Heart left ventricle (tissue), 16 donors: Measurements from ENCODE around the gene DNM3. TPM values are rescaled to one million over a fixed set of nuclear protein-coding genes. Genes with fewer than 3 reads are reported as not detected.

ENCODE experiments used
- ATAC-seq, 4 donors: fragments of 200-7000 bp; cut with Tn5 transposase; one replicate each; pipeline ENCODE4 v1.9.1; 2020 to 2022; ENCODE audit warnings: moderate library complexity in 4 of 4, mild to moderate bottlenecking in 3 of 4, moderate number of reproducible peaks in 1 of 4
- DNase-seq, 5 donors: peaks; one replicate each; pipeline ENCODE4 v3.0.0-alpha.2; 2020
- H3K27ac ChIP-seq, 12 donors: fragments of 200-600 bp; sonication (generic) in 4 of 12; one replicate each; pipeline versions ENCODE4 v1.5.0 to v1.8.0; 2016 to 2022; ENCODE audit warnings: mild to moderate bottlenecking in 2 of 12
- H3K27me3 ChIP-seq, 9 donors: fragments of 200-600 bp; sonication (generic) in 2 of 9; one replicate each; pipeline versions ENCODE4 v1.5.1 to v1.8.0; 2016 to 2022; ENCODE audit warnings: mild to moderate bottlenecking in 3 of 9
- H3K36me3 ChIP-seq, 9 donors: fragments of 200-600 bp; sonication (generic) in 2 of 9; one replicate each; pipeline versions ENCODE4 v1.5.0 to v1.8.0; 2018 to 2022; ENCODE audit warnings: mild to moderate bottlenecking in 2 of 9
- H3K4me1 ChIP-seq, 12 donors: fragments of 200-600 bp; sonication (generic) in 4 of 12; one replicate each; pipeline versions ENCODE4 v1.5.0 to v1.8.0; 2016 to 2022; ENCODE audit warnings: mild to moderate bottlenecking in 3 of 12
- H3K4me3 ChIP-seq, 12 donors: fragments of 200-600 bp; sonication (generic) in 4 of 12; one replicate each; pipeline versions ENCODE4 v1.5.0 to v1.8.0; 2017 to 2022; ENCODE audit warnings: mild to moderate bottlenecking in 9 of 12, moderate library complexity in 4 of 12
- H3K9me3 ChIP-seq, 12 donors: fragments of 200-600 bp; sonication (generic) in 4 of 12; one replicate each; pipeline versions ENCODE4 v1.5.0 to v1.8.0; 2016 to 2022; ENCODE audit warnings: mild to moderate bottlenecking in 1 of 12
- POLR2A ChIP-seq, 2 donors: fragments of 450-650 bp; IDR thresholded peaks; one replicate each; pipeline ENCODE4 v1.6.1; 2017; ENCODE audit warnings: antibody characterized with exemption in 2 of 2, mild to moderate bottlenecking in 2 of 2, moderate library complexity in 2 of 2
- WGBS, 4 donors: extraction: QIAGEN DNeasy Blood & Tissue Kit in 2 of 4; methylation state at CpG; one replicate each; pipeline versions ENCODE4 v1.1.5 to v1.1.7; 2013 to 2018; 5-methylcytosine and 5-hydroxymethylcytosine counted together
- intact Hi-C, 10 donors: fragments of 100-400 bp; cut with DNase I; formaldehyde crosslinking; loops; one replicate each; pipeline versions ENCODE4 v1.11.1 to v1.14.2; 2022
- polyA plus RNA-seq, 2 donors: library from polyadenylated mRNA; stranded (reverse); fragments of 200-250 nt; gene quantifications; one replicate each; pipeline ENCODE4 v1.2.3, GENCODE V29; 2013
- total RNA-seq, 9 donors: library from RNA; depleted of rRNA in 2 of 9; stranded (reverse); fragments of >200 nt in 2 of 9; fragmentation: NEBNext Ultra II Directional in 3 of 9; extraction: Animal tissue kit (Norgen Biotek cat#: 25700) in 3 of 9; gene quantifications; one replicate each; pipeline versions ENCODE4 v1.1.0 to v1.2.4, GENCODE V29; 2016 to 2023
- TF ChIP-seq, protein P1 (sequence below), 12 donors: fragments of 200-600 bp; sonication (generic) in 4 of 12; IDR thresholded peaks; one replicate each; pipeline versions ENCODE4 v1.5.0 to v1.8.0; 2018 to 2022; ENCODE audit warnings: antibody characterized with exemption in 12 of 12, mild to moderate bottlenecking in 5 of 12
- donor health status: ischemic (EF 13 %, LVEDD 7.1; RV severe dilation, severe dysfunction).
- donor health status: healthy with polysubstance abuse.
- donor health status: DM: no; HTN: yes; CAD: no.
- donor health status: DM: no; HTN: no; CAD: no.
- donor health status: ischemic (EF 25% LVEDD 6.9; RV normal size, moderate dysfunction).
- donor health status: ischemic (EF 25% LVEDD 5.7; RV mildly dilated, moderate dysfunction).
- donor health status: healthy.
- donor health status: DM: yes; HTN: yes; CAD: no.
- donor health status: ischemic (EF 35%, LVEDD 5.7; RV mildly dilated, moderate dysfunction).
- donor health status: nonischemic (EF 11% LVEDD 7.7; RV severe dilation, severe dysfunction).
- donor health status: DM: yes; HTN: yes; CAD: no.
- donor health status: PGD.
- donor health status: ischemic (EF 29% LVEDD 5.4; RV normal size, mild dysfunction).
- donor health status: nonischemic (EF 23%, LVEDD 6.1; RV moderate dilation, normal function).

DNM3 gene
- total and polyA plus RNA-seq, 11 donors = 0.44 to 3.9 (median 1.9) TPM

DNA sequence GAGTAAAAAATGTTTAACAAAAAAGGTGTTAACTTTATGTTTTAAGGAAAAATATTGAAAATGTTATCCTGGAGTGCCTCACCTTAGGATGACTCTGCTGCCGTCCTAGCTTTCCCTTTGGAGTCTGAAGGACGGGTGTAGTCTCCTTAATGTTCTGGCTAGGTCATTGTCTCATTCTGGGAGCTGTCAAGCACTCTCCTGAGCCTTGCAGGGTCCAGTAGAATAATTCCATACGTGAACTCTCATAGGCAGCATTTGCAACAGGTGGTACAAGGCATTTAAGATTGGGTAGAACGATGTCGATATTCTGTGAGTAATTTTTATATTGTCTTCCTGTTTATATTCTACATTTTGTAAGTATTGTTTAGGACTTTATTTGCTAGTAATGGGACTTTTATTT, 295.6 kb downstream of the DNM3 start:
- TF ChIP-seq, protein P1, sequence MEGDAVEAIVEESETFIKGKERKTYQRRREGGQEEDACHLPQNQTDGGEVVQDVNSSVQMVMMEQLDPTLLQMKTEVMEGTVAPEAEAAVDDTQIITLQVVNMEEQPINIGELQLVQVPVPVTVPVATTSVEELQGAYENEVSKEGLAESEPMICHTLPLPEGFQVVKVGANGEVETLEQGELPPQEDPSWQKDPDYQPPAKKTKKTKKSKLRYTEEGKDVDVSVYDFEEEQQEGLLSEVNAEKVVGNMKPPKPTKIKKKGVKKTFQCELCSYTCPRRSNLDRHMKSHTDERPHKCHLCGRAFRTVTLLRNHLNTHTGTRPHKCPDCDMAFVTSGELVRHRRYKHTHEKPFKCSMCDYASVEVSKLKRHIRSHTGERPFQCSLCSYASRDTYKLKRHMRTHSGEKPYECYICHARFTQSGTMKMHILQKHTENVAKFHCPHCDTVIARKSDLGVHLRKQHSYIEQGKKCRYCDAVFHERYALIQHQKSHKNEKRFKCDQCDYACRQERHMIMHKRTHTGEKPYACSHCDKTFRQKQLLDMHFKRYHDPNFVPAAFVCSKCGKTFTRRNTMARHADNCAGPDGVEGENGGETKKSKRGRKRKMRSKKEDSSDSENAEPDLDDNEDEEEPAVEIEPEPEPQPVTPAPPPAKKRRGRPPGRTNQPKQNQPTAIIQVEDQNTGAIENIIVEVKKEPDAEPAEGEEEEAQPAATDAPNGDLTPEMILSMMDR (IDR thresholded peaks at IDR 0.05) = no peak
- TF ChIP-seq POLR2A (IDR thresholded peaks at IDR 0.05) = no peak
- H3K27me3 ChIP-seq = no peaks in the 10 kb centered on the region
- H3K36me3 ChIP-seq = peaks cover 0 to 5% (median 0%) of the 10 kb centered on the region in 9 donors
- H3K27ac ChIP-seq = peak overlapping the region in 7 of 12 donors; percentile 1 to 83 (median 34)
- DNase-seq = no peak
- ATAC-seq = peak in 2 of 4 donors; percentile 46 to 76
- intact Hi-C loops = loop anchor here in 2 of 10 donors (5.0 kb wide), 1 partner anchor 260 kb away; no protein-coding TSS in a partner anchor
- no peaks in the 10 kb centered on the region for H3K9me3 ChIP-seq
- WGBS, 4 donors = 58 to 65% (median 62%) methylated on average over 5 of the region's 5 CpGs
- H3K4me3 ChIP-seq = peak overlapping the region in 2 of 12 donors; percentile 5 to 10
- peaks cover 0 to 30% (median 0%) of the 10 kb centered on the region in 12 donors for H3K4me1 ChIP-seq

DNA sequence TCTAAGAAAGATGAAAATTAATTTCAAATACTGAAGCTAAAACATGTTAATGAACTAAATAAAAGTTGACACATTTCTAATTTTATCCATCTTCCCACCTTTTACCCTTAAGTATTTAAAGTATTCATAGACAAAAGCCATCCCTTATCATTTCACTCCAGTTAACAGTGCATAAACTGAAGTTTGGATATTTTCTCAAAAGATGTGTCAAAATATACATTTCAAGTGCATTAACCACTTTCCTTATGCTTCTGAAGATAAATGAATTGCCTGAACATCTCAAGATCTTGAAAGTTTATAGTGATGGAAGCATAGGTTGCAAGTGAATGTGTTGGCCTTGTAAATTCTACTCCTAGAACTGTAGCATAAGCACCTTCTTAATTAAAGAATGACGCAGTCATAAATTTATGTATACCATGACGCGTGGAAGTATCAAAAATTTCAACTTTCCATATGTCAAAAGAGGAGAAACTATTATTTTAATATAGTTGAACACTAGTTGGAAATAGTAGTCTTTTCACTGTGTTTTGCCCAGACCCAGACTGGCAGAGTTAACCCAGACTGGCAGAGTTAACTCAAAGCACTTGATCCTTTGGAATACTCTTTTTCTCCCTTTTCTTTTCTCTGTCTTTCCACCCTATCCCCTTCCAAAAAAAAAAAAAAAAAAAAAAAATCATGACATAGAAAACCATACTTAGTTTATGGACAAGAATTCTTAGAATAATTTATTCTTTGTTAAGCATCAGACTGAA, 296.6 kb downstream of the DNM3 start:
- TF ChIP-seq POLR2A (IDR thresholded peaks at IDR 0.05) = no peak
- ATAC-seq (no peak), DNase-seq (no peak)
- Histone ChIP-seq H3K9me3 (no peaks in the 10 kb centered on the region), H3K4me1 (peaks cover 0 to 30% (median 0%) of the 10 kb centered on the region in 12 donors), H3K27me3 (no peaks in the 10 kb centered on the region), H3K36me3 (peaks cover 0 to 5% (median 0%) of the 10 kb centered on the region in 9 donors), H3K4me3 (no peak overlapping the region), H3K27ac (peak overlapping the region in 1 of 12 donors; percentile 83)
- intact Hi-C loops = loop anchor here in 2 of 10 donors (5.0 kb wide), 1 partner anchor 259 kb away; no protein-coding TSS in a partner anchor
- 96 to 99% (median 97%) methylated on average over 3 of the region's 3 CpGs for WGBS, 4 donors

DNA sequence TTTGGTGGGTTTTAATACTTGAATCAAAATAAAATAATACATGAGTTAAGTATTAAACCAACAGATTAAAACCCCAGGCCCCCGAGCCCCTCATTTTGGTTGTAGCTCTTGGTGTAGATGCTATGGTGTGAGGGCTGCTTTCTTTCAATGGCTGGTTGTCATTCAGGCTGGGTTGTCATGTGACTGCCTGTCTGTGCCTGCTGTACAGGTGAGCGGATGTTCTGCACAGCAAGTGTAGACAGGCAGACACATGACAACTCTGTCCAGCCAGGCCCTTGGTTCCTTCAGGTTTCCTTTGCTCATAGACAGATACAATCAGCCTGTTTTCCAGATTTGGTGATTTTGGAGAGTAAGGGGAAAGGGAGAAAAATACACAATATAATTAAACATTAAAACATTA, 297.3 kb downstream of the DNM3 start:
- Histone ChIP-seq H3K4me3 (peak overlapping the region in 2 of 12 donors; percentile 70), H3K4me1 (peaks cover 0 to 30% (median 0%) of the 10 kb centered on the region in 12 donors), H3K27me3 (no peaks in the 10 kb centered on the region), H3K9me3 (no peaks in the 10 kb centered on the region), H3K27ac (peak overlapping the region in 7 of 12 donors; percentile 10 to 87 (median 35)), H3K36me3 (peaks cover 0 to 5% (median 0%) of the 10 kb centered on the region in 9 donors)
- no peak for TF ChIP-seq POLR2A (IDR thresholded peaks at IDR 0.05)
- TF ChIP-seq, protein P1 (IDR thresholded peaks at IDR 0.05) = no peak
- ATAC-seq (no peak), DNase-seq (no peak)
- intact Hi-C loops = loop anchor here in 2 of 10 donors (5.0 kb wide), 1 partner anchor 259 kb away; no protein-coding TSS in a partner anchor
- WGBS, 4 donors = 79 to 88% (median 84%) methylated on average over 2 of the region's 2 CpGs

- peak overlapping the region in 6 of 12 donors; percentile 54 to 70 (median 64) for H3K4me3 ChIP-seq
- DNase-seq = no peak
- intact Hi-C loops = loop anchor here in 2 of 10 donors (5.0 kb wide), 1 partner anchor 258 kb away; no protein-coding TSS in a partner anchor
- no peaks in the 10 kb centered on the region for H3K27me3 ChIP-seq
- TF ChIP-seq POLR2A (IDR thresholded peaks at IDR 0.05) = no peak
- TF ChIP-seq, protein P1 (IDR thresholded peaks at IDR 0.05) = no peak
- no peak for ATAC-seq
- peaks cover 0 to 30% (median 0%) of the 10 kb centered on the region in 12 donors for H3K4me1 ChIP-seq
- 61 to 76% (median 68%) methylated on average over 1 of the region's 1 CpG for WGBS, 4 donors
- no peaks in the 10 kb centered on the region for H3K9me3 ChIP-seq
- H3K36me3 ChIP-seq = peaks cover 0 to 5% (median 0%) of the 10 kb centered on the region in 9 donors
- H3K27ac ChIP-seq = peak overlapping the region in 9 of 12 donors; percentile 9 to 89 (median 36)
Measured at GRCh38 chr1:172139196-172139595, 297.9 kb downstream of the DNM3 start.
